OCI-LY7 (cell line): Measurements from ENCODE around the gene GRAMD2B.
A peak's percentile ranks its signal among the peaks of the same experiment; 100 is the strongest.

ENCODE experiments used
- EZH2phosphoT487 ChIP-seq: fragments of 200-600 bp; sonication (generic); IDR thresholded peaks from 2 replicates; pipeline ENCODE4 v1.6.1; 2018; ENCODE audit warnings: low read depth, borderline replicate concordance, mild to moderate bottlenecking, mixed run types, antibody characterized with exemption, low read length, moderate library complexity, mixed read lengths
- TF ChIP-seq, protein P1 (sequence below): fragments of 200-600 bp; sonication (generic); conservative IDR thresholded peaks from 2 replicates; pipeline ENCODE4 v1.5.1; 2014; ENCODE audit warnings: mild to moderate bottlenecking, antibody characterized with exemption, low read length, moderate library complexity, mixed read lengths

DNA sequence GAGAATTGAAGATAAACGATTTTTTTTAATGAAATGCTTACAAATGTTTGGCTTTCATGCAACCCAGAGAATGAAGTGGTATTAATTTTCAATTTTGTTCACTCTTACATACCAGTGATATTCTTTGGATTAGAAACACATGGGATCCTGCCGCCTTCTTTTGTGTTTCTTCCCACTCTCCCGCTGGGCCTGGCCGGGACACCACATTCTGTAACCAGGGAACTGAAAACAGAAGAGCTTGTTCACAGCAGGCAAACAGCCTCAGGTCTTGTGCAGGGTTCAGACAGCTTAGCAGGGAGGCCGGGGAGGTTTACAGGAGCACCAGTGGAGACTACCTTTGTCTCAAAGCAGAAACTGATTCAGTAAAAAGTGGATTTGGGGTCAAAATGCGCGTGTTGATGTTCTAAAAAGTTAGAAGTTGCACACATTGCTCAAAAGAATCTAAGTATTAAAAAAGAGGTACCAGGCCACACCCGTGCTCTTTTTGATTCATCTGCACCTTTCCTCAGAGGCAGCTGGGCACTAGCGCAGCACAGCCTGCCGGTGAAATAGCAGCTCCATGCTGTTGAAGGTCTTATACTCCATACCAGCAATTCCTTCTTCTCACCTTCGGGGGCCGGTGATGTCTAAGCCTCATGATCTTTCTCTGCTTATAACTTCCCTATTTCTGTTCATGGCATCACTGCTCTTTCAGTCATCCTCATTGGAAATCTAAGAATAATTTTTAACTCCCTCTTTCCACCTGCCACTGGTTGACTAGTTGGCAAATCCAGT is 67.1 kb downstream of the GRAMD2B start:
- TF ChIP-seq, protein P1, sequence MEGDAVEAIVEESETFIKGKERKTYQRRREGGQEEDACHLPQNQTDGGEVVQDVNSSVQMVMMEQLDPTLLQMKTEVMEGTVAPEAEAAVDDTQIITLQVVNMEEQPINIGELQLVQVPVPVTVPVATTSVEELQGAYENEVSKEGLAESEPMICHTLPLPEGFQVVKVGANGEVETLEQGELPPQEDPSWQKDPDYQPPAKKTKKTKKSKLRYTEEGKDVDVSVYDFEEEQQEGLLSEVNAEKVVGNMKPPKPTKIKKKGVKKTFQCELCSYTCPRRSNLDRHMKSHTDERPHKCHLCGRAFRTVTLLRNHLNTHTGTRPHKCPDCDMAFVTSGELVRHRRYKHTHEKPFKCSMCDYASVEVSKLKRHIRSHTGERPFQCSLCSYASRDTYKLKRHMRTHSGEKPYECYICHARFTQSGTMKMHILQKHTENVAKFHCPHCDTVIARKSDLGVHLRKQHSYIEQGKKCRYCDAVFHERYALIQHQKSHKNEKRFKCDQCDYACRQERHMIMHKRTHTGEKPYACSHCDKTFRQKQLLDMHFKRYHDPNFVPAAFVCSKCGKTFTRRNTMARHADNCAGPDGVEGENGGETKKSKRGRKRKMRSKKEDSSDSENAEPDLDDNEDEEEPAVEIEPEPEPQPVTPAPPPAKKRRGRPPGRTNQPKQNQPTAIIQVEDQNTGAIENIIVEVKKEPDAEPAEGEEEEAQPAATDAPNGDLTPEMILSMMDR = peak; percentile 33; the same call in 1 of the 2 replicates
- TF ChIP-seq EZH2phosphoT487 = no peak
